Stimulated activated naive CD8-positive, alpha-beta T cell treated with anti-CD3 and anti-CD28 coated beads, Interleukin-15, amount 100 ng/mL, for 72 hours (primary cell): ENCODE data around the gene HOXA10.
A peak's percentile ranks its signal among the peaks of the same experiment; 100 is the strongest.

Experiments used
- ATAC-seq: fragments of 150-1000 bp; cut with Tn5 transposase; 2 replicates; pipeline ENCODE4 v1.10.0; 2021; ENCODE audit warnings: mild to moderate bottlenecking, moderate library complexity
- DNase-seq, 2 donors: peaks; one replicate each; pipeline ENCODE4 v3.0.0; 2021 to 2022
- H3K27ac Mint-ChIP-seq, 2 donors: one replicate each; pipeline ENCODE4 v1.8.0; 2022; ENCODE audit warnings: mild to moderate bottlenecking in 2 of 2, mixed read lengths in 2 of 2, moderate library complexity in 2 of 2
- H3K27me3 Mint-ChIP-seq: one replicate; pipeline ENCODE4 v1.8.0; 2022; ENCODE audit warnings: mixed read lengths
- H3K4me1 Mint-ChIP-seq: one replicate; pipeline ENCODE4 v1.8.0; 2022; ENCODE audit warnings: mild to moderate bottlenecking, mixed read lengths
- H3K4me3 Mint-ChIP-seq, 2 donors: one replicate each; pipeline ENCODE4 v1.8.0; 2022; ENCODE audit warnings: mild to moderate bottlenecking in 2 of 2, mixed read lengths in 2 of 2, moderate library complexity in 1 of 2
- H3K9me3 Mint-ChIP-seq, 2 donors: one replicate each; pipeline ENCODE4 v1.8.0; 2022; ENCODE audit warnings: mixed read lengths in 2 of 2

Gene HOXA10

DNA sequence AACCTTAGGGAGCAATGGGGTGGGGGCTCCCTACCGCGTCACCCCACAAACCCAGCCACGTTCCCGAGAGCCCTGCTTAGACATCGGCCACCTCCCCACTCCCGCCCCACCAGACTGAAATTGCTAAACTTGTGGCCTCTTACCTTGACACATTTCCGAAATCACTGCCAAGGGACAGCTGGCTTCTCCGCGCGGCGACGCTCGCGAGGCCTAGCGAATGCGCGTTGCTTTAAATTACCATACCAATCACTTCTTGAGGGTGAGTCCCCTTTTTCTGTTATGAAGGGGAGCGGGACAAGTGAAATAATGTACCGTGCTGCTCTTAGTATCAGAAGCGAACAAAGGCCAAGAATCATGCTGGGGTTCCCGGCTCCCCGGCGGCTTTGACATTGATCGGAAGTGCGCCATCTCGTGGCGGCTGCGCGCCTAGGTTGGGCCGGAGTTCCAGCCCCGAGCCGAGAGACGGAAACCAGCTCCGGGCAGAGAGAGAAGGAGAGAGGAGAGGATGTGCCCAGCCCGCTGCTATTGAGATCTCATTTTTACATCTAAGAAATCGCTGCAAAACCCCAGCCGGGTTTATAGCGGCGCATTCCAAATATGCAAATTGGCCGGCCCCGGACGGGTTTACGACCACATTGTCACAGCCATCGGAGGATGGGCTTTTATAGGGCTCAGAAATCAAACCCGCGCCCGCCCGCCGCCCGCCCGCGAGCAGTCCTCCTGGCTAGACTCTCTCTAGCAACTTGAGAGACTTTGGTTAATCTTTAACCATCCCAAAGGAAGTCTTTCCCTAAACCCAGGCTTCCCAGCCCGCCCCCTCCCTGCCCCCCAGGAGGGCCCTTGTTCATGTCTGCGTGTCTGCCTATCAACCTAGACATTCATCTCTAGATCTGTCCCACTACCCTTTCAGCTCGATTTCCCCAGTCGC lies 5.6 kb upstream of the HOXA10 start:
- no peak overlapping the region for H3K27ac Mint-ChIP-seq
- H3K4me3 Mint-ChIP-seq = peak overlapping the region; percentile 43 to 46
- ATAC-seq (peak; percentile 73), DNase-seq (peak; percentile 72 to 75)
- H3K9me3 Mint-ChIP-seq = no peaks in the 10 kb centered on the region
- H3K4me1 Mint-ChIP-seq = peaks cover 22% of the 10 kb centered on the region
- peaks cover 100% of the 10 kb centered on the region for H3K27me3 Mint-ChIP-seq

DNA sequence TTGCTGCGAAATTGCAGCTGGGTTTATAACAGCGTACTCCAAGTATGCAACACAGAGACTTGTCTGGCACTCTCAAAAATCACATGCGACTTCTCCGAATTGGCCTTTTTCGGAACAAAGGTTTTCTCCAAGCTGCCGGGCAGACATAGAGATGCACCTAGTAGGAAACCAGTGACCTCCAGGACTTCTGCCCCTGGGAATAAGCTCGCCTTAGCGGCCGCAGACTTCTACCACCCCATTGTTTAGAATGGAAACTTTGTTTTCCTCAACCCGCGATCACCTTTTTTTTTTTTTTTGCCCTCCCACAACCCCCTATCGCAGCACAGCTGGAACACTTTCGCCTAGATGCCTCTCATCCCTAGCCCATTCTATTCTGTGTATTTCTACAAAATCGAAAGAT lies 4.9 kb upstream of the HOXA10 start:
- Mint-ChIP-seq H3K4me3 (no peak overlapping the region), H3K27me3 (peaks cover 100% of the 10 kb centered on the region), H3K27ac (no peak overlapping the region), H3K9me3 (no peaks in the 10 kb centered on the region), H3K4me1 (peaks cover 20% of the 10 kb centered on the region)
- ATAC-seq (no peak), DNase-seq (peak in 1 of 2 donors; percentile 3)

DNA sequence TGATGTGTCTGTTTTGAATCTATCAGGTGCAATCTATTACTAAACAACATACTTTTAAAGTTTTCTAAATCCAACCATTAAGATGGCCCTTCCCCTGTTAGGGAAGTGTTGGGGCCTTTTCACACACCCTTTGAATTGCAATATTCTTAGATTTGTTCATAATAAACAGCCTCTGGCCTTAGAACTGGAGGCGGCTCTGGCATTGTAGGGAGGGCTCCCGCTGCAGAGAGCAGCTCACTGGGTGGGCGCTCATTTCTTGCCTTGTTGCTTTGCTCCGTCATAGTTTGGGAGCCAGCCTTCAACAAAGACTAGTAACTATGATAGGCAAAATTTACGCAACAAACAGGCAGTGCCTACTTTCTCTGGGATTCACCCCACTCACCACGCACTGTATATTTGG lies 4.2 kb upstream of the HOXA10 start:
- no peak overlapping the region for H3K27ac Mint-ChIP-seq
- DNase-seq (peak in 1 of 2 donors; percentile 1), ATAC-seq (no peak)
- H3K9me3 Mint-ChIP-seq = no peaks in the 10 kb centered on the region
- no peak overlapping the region for H3K4me3 Mint-ChIP-seq
- H3K4me1 Mint-ChIP-seq = peaks cover 20% of the 10 kb centered on the region
- peaks cover 95% of the 10 kb centered on the region for H3K27me3 Mint-ChIP-seq

- Mint-ChIP-seq H3K9me3 (no peaks in the 10 kb centered on the region), H3K27me3 (peaks cover 95% of the 10 kb centered on the region), H3K4me1 (peaks cover 21% of the 10 kb centered on the region), H3K27ac (no peak overlapping the region), H3K4me3 (no peak overlapping the region)
- no peak for ATAC-seq
- DNase-seq = no peak
Measured at GRCh38 chr7:27177795-27178320, 3.7 kb upstream of the HOXA10 start.

GRCh38 chr7:27176962-27177794 lies 3.1 kb upstream of the HOXA10 start:
- Mint-ChIP-seq H3K4me3 (no peak overlapping the region), H3K9me3 (no peaks in the 10 kb centered on the region), H3K4me1 (peaks cover 24% of the 10 kb centered on the region), H3K27me3 (peaks cover 95% of the 10 kb centered on the region), H3K27ac (no peak overlapping the region)
- no peak for DNase-seq
- no peak for ATAC-seq

DNA sequence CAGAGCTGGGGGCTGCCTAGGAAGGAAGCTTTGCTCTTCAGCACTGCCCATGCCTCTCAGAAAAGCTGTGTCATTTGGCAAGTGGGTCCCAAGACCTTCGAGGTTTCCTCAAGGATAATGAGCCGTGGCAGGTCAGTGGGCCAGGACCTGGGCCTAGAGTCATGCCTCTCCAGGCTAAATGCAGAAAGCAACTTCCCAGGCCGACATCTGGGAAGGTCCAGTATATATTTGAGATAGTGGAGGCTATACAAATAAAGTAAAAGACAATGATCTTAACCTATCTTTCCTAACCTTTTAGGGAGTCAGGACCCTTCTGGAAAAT lies 2.4 kb upstream of the HOXA10 start:
- no peak for ATAC-seq
- DNase-seq = no peak
- peaks cover 95% of the 10 kb centered on the region for H3K27me3 Mint-ChIP-seq
- H3K4me1 Mint-ChIP-seq = peaks cover 31% of the 10 kb centered on the region
- no peak overlapping the region for H3K27ac Mint-ChIP-seq
- no peaks in the 10 kb centered on the region for H3K9me3 Mint-ChIP-seq
- no peak overlapping the region for H3K4me3 Mint-ChIP-seq

DNA sequence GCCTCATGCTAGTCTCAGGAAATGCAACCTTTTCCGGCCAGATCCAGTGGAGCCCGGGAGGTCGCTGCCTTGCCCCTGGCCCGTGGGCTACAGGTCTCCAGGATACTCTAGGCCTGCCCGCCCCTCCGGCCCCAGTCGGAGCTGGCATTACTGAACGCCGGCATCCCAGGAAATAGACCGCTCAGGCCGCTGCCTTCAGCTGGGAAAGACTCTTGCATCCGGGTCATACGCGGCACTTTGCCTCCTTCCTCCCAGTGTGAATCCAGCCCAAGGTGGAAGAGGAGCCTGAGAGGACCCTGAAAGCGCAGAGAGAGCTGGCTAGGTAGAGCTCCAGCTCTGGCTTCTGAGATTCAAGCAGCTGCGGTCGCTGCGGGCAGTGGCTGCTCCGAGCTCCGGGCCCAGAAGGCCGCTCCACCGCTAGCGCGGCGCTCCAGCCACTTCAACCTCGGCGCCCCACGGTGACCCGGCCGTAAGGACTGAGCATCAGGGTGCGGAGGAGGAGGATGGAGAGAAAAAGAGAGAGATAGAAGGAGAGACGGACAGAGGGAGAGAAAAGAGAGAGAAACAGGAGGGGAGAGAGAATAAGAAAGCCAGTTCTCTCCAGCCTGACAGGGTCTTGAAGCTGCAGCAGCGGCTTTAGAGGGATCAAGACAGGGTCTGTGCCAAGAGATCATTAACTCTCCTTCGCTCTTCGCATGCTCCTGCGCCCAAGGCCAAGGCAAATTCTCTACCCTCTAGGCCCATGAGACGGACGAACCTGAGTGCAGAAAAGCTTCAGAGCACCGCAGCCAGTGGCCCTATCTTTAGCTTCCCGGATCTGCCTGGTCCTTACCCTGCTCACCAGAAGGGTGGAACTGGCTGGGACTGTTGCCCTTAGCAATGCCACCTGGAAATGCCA lies 1.8 kb upstream of the HOXA10 start:
- DNase-seq (no peak), ATAC-seq (no peak)
- no peak overlapping the region for H3K27ac Mint-ChIP-seq
- no peak overlapping the region for H3K4me3 Mint-ChIP-seq
- no peaks in the 10 kb centered on the region for H3K9me3 Mint-ChIP-seq
- peaks cover 35% of the 10 kb centered on the region for H3K4me1 Mint-ChIP-seq
- peaks cover 95% of the 10 kb centered on the region for H3K27me3 Mint-ChIP-seq

DNA sequence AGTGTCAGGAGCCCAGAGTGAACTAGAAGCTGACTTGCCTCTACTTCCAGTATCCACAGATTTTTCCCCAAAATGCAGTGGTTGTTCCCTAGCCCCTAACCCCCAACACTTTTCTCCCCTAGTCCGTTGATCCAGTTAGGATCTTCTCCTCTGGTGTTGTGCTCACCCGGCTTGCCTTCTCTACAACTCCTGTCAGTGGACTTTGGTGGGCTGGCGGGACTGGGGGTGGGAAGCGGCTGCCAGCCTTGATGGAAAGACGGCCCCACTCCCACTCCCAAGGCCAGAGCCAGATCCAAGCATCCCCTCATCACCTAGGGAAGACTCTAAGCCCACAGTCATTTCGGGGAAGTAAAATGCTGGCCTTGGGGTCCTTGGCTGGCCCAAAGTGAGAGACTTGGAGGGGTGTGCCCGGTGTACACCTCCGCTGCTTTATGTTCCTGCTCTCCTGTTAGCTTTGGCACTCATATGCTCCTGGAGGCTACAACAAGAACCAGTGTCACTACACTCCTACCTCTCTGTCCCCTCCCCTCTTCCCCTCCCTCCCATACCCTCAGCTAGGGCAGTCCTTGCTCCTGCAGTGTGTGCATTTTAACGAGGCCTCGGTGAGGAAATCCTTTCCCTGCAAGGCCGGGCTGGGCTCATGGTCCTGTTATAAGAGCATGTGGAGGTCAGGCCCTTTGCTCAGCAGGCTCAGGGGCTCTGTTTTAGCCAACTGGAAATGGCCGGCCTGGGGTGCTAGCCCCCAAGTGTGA lies 930 bp upstream of the HOXA10 start:
- Mint-ChIP-seq H3K4me3 (peak overlapping the region in 1 of 2 donors; percentile 40), H3K9me3 (no peaks in the 10 kb centered on the region), H3K4me1 (peaks cover 35% of the 10 kb centered on the region), H3K27me3 (peaks cover 95% of the 10 kb centered on the region), H3K27ac (no peak overlapping the region)
- DNase-seq (no peak), ATAC-seq (no peak)

DNA sequence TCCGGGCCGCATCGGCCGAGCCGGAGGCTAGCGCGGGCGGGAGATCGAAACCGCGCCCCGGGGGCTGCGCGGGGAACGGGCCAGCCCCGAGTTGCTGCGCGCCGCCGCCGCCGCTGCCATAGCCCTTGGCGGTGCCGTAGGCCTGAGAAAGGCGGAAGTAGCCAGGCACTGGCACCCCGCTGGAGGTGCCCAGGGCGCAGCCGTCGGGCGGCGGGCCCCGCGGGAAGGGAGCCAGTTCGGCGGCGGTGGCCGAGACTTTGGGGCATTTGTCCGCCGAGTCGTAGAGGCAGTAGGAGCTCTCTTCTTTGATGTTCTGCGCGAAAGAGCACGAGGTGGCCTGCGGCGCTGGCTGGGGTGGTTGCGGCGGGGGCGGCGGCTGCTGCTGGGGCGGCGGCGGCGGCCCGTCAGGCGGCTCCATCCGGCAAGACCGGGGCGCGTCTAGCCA lies 587 bp downstream of the HOXA10 start:
- peaks cover 41% of the 10 kb centered on the region for H3K4me1 Mint-ChIP-seq
- DNase-seq (peak in 1 of 2 donors; percentile 20), ATAC-seq (peak; percentile 77)
- H3K4me3 Mint-ChIP-seq = peak overlapping the region; percentile 62 to 76
- no peaks in the 10 kb centered on the region for H3K9me3 Mint-ChIP-seq
- H3K27ac Mint-ChIP-seq = no peak overlapping the region
- peaks cover 95% of the 10 kb centered on the region for H3K27me3 Mint-ChIP-seq

- DNase-seq (no peak), ATAC-seq (peak; percentile 39)
- Mint-ChIP-seq H3K27me3 (peaks cover 95% of the 10 kb centered on the region), H3K4me1 (peaks cover 44% of the 10 kb centered on the region), H3K4me3 (peak overlapping the region; percentile 62 to 76), H3K27ac (no peak overlapping the region), H3K9me3 (no peaks in the 10 kb centered on the region)
Measured at GRCh38 chr7:27172823-27173510, 1.2 kb downstream of the HOXA10 start.

DNA sequence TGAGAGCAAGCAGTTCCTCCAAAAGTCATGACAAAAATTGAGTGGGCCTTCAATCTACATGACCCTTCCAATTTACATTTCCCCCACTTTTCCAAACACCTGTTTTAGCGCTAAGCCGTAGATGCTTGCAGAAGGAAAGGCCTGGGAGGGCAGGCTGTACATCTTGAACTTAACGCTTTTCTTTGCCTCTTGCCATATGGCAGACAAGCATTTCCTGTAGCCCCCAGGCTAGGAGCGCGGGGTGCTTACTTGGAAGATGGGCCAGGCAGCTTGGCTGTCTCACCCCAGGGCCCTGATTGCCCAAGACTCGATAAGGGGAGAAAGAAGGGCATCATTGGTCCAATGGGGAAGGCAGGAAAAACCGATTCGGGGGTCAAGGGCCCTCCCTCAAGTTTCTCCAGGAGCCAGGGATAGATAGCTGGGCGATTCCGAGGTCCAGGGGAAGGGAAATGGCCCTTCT lies 1.8 kb downstream of the HOXA10 start:
- Mint-ChIP-seq H3K4me3 (peak overlapping the region; percentile 61 to 74), H3K27ac (peak overlapping the region in 1 of 2 donors; percentile 87), H3K4me1 (peaks cover 47% of the 10 kb centered on the region), H3K27me3 (peaks cover 95% of the 10 kb centered on the region), H3K9me3 (no peaks in the 10 kb centered on the region)
- ATAC-seq (no peak), DNase-seq (peak in 1 of 2 donors; percentile 12)

GRCh38 chr7:27171637-27172314 lies 2.3 kb downstream of the HOXA10 start:
- DNase-seq (peak in 1 of 2 donors; percentile 13), ATAC-seq (no peak)
- peak overlapping the region; percentile 61 to 74 for H3K4me3 Mint-ChIP-seq
- H3K27me3 Mint-ChIP-seq = peaks cover 95% of the 10 kb centered on the region
- no peak overlapping the region for H3K27ac Mint-ChIP-seq
- no peaks in the 10 kb centered on the region for H3K9me3 Mint-ChIP-seq
- H3K4me1 Mint-ChIP-seq = peaks cover 53% of the 10 kb centered on the region

DNA sequence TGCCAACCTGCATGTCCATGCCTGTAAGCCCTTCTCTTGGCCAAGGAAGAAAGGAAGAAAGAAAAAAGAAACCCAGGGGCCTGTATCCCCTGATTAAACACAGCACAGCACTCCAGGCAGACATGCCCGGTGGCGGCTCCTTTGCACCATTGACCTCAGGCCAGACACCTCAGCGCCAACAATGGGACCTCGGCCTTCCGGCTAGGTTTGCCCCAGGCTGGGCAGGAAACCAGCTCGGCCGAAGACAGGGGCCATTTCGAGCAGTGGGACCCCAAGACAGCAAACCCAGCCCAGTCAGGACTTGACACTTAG lies 2.8 kb downstream of the HOXA10 start:
- DNase-seq (peak in 1 of 2 donors; percentile 8), ATAC-seq (no peak)
- H3K4me3 Mint-ChIP-seq = peak overlapping the region; percentile 15 to 74
- H3K9me3 Mint-ChIP-seq = no peaks in the 10 kb centered on the region
- no peak overlapping the region for H3K27ac Mint-ChIP-seq
- H3K4me1 Mint-ChIP-seq = peaks cover 58% of the 10 kb centered on the region
- peaks cover 95% of the 10 kb centered on the region for H3K27me3 Mint-ChIP-seq
